ENCODE results near the gene PRR18. TPM values are rescaled to one million over a fixed set of nuclear protein-coding genes. Genes with fewer than 3 reads are reported as not detected.

PRR18 gene
- total RNA-seq, 2 donors from 2014 or later: 0.27 TPM; not detected in 1

DNA sequence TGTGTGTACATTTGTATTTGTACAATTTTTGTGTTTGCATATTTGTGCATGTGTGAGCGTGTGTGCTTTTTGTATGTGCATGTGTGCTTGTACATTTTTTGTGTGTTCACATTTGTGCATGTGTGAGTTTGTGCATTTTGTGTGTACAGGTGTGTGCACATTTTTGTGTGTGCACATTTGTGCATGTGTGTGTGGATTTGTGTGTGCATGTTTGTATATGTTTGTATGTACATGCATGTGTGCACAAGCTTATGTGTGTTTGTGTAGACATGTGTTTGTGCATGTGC, 28.9 kb downstream of the PRR18 start:
- DNase-seq (ENCODE audit: low spot score): no peak
- Histone ChIP-seq H3K36me3 (no peaks in the 10 kb centered on the region), H3K27me3 (replicated peaks; ENCODE audit: insufficient read depth) (no peaks in the 10 kb centered on the region), H3K4me3 (no peak overlapping the region), H3K4me1 (replicated peaks) (no peaks in the 10 kb centered on the region), H3K27ac (no peak overlapping the region), H3K9me3 (no peaks in the 10 kb centered on the region)
- intact Hi-C loops (cut with DNase I): no loop called here
- TF ChIP-seq, protein P1, sequence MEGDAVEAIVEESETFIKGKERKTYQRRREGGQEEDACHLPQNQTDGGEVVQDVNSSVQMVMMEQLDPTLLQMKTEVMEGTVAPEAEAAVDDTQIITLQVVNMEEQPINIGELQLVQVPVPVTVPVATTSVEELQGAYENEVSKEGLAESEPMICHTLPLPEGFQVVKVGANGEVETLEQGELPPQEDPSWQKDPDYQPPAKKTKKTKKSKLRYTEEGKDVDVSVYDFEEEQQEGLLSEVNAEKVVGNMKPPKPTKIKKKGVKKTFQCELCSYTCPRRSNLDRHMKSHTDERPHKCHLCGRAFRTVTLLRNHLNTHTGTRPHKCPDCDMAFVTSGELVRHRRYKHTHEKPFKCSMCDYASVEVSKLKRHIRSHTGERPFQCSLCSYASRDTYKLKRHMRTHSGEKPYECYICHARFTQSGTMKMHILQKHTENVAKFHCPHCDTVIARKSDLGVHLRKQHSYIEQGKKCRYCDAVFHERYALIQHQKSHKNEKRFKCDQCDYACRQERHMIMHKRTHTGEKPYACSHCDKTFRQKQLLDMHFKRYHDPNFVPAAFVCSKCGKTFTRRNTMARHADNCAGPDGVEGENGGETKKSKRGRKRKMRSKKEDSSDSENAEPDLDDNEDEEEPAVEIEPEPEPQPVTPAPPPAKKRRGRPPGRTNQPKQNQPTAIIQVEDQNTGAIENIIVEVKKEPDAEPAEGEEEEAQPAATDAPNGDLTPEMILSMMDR (IDR thresholded peaks at IDR 0.05): no peak
- no peak for TF ChIP-seq POLR2AphosphoS5 (IDR thresholded peaks at IDR 0.05)
- no peak for TF ChIP-seq POLR2A (IDR thresholded peaks at IDR 0.05)
- WGBS: 93% methylated on average over 1 of the region's 1 CpG

DNA sequence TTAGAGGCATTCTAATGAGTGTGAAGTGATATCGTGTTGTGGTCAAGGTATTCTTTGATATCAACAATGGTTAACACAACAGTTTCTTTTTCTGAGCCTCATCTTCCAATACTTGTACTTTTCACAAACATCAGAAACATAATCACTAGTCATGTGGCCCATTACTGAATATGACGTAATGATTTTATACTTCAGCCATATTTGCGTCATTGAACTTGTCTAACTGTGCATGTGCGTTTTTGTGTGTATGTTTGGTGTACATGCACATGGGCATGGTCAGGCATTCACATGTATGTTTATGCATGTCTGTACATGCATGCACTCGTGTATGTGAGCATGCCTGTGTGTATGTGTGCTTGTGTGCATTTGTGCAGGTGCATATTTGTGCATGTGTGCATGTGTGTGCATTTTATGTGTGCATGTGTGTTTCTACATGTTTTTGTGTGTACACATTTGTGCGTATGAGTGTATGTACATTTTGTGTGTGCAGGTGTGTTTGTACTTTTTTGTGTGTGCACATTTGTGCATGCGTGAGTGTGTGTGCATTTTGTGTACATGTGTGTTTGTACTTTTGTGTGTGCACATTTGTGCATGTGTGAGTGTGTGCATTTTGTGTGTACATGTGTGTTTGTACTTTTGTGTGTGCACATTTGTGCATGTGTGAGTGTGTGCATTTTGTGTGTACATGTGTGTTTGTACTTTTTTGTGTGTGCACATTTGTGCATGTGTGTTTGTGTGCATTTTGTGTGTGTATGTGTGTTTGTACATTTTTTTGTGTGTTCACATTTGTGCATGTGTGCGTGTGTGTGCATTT, 29.4 kb downstream of the PRR18 start:
- no peak for DNase-seq (ENCODE audit: low spot score)
- H3K27me3 ChIP-seq (replicated peaks; ENCODE audit: insufficient read depth): no peaks in the 10 kb centered on the region
- no peaks in the 10 kb centered on the region for H3K36me3 ChIP-seq
- H3K9me3 ChIP-seq: no peaks in the 10 kb centered on the region
- H3K4me3 ChIP-seq: no peak overlapping the region
- WGBS: 80% methylated on average over 8 of the region's 8 CpGs
- no peaks in the 10 kb centered on the region for H3K4me1 ChIP-seq (replicated peaks)
- intact Hi-C loops (cut with DNase I): no loop called here
- no peak overlapping the region for H3K27ac ChIP-seq
- no peak for TF ChIP-seq POLR2A (IDR thresholded peaks at IDR 0.05)
- TF ChIP-seq POLR2AphosphoS5 (IDR thresholded peaks at IDR 0.05): no peak
- TF ChIP-seq, protein P1 (IDR thresholded peaks at IDR 0.05): no peak

DNA sequence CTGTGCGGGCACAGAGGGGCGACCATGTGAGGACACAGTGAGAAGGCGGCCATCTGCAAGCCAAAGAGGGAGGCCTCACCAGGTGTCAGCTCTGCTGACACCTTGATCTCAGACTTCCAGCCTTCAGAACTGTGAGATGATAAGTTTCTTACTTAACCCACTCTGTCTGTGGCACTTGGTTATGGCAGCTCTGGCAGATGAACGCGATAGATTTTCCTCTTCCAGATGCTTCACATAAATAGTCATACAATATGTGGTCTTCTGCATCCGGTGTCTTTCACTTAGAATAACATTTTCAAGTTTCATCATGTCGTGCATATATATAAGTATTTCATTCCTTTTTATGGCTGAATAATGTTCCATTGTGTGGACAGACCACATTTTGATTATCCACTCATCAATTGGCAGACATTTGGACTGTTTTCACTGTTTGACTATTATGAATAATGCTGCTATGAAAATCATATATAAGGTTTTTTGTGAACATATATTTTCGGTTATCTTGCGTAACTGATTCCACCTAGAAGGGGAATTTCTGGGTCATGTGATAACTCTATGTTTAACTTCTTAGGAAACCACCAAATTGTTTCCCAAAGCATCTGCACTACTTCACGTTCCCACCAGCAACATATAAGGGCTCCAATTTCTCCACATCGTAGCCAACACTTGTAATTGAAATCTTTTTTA, 30.2 kb downstream of the PRR18 start:
- H3K4me1 ChIP-seq (replicated peaks): no peaks in the 10 kb centered on the region
- no peak overlapping the region for H3K27ac ChIP-seq
- 89% methylated on average over 11 of the region's 11 CpGs for WGBS
- TF ChIP-seq POLR2A (IDR thresholded peaks at IDR 0.05) (no peak), POLR2AphosphoS5 (IDR thresholded peaks at IDR 0.05) (no peak)
- TF ChIP-seq, protein P1 (IDR thresholded peaks at IDR 0.05): no peak
- H3K9me3 ChIP-seq: no peaks in the 10 kb centered on the region
- no peaks in the 10 kb centered on the region for H3K36me3 ChIP-seq
- H3K4me3 ChIP-seq: no peak overlapping the region
- intact Hi-C loops (cut with DNase I): no loop called here
- no peak for DNase-seq (ENCODE audit: low spot score)
- H3K27me3 ChIP-seq (replicated peaks; ENCODE audit: insufficient read depth): no peaks in the 10 kb centered on the region

DNA sequence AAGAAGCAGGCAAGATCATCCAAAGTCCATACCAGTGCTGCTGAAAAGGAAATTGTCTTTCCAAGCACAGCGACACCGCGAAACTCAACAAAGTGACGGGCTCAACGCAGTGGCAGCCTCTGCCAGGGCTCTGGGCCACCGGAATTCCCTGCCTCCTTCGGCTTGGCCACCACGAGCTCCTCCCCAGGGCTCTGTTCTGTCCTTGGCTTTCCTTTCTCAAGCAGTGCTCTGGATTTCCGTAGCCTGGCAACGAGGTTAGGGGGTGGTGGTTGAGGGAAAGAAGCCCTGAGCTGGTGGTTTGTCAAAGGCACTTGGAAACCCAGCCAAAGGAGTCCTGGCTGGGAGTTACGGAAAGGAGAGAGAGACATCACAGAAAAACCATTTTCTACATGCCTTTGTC, 31.2 kb downstream of the PRR18 start:
- H3K27ac ChIP-seq: no peak overlapping the region
- H3K9me3 ChIP-seq: no peaks in the 10 kb centered on the region
- no peak for DNase-seq (ENCODE audit: low spot score)
- intact Hi-C loops (cut with DNase I): no loop called here
- WGBS: 48% methylated on average over 11 of the region's 11 CpGs
- H3K36me3 ChIP-seq: no peaks in the 10 kb centered on the region
- no peaks in the 10 kb centered on the region for H3K27me3 ChIP-seq (replicated peaks; ENCODE audit: insufficient read depth)
- TF ChIP-seq POLR2AphosphoS5 (IDR thresholded peaks at IDR 0.05): no peak
- no peak for TF ChIP-seq POLR2A (IDR thresholded peaks at IDR 0.05)
- TF ChIP-seq, protein P1 (IDR thresholded peaks at IDR 0.05): no peak
- no peak overlapping the region for H3K4me3 ChIP-seq
- no peaks in the 10 kb centered on the region for H3K4me1 ChIP-seq (replicated peaks)
